ENCODE measurements around the gene PKNOX1. TPM values are rescaled to one million over a fixed set of nuclear protein-coding genes. Genes with fewer than 3 reads are reported as not detected.

PKNOX1 gene
- total RNA-seq, 1 experiment from 2014 or later: 15.0 TPM

DNA sequence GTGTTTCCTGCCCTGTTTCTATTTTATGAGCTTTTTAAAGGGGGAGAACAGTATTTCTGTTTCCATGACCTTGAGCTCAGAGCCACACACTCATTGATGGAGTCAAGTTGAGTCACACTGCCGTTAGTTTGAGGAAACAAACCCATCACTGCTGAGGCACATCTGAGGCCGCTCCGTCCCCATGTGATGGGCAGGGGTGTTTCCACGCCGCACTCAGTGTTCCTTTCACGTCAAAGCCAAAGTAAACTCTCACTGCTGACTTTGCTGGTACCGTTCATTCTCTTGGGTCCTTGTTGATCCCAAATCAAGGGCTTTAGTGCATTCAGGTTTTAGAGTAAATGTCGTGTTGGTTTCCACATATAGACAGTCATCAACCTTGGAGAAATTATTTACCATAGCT lies 48.8 kb downstream of the PKNOX1 start:
- no peaks in the 10 kb centered on the region for H3K9me3 Mint-ChIP-seq (ENCODE audit: unreplicated experiment)
- ChIA-PET CTCF (no interaction called here), POLR2A (no interaction called here)
- no peak overlapping the region for H3K27ac Mint-ChIP-seq (ENCODE audit: low read depth, unreplicated experiment)
- H3K36me3 Mint-ChIP-seq (ENCODE audit: insufficient read depth, unreplicated experiment): peaks cover 45% of the 10 kb centered on the region
- H3K4me3 Mint-ChIP-seq (ENCODE audit: unreplicated experiment): no peak overlapping the region
- no TSS peak for BruUV-seq (replicated peaks)
- H3K27me3 Mint-ChIP-seq (ENCODE audit: insufficient read depth, unreplicated experiment): no peaks in the 10 kb centered on the region
- TF ChIP-seq, protein P1, sequence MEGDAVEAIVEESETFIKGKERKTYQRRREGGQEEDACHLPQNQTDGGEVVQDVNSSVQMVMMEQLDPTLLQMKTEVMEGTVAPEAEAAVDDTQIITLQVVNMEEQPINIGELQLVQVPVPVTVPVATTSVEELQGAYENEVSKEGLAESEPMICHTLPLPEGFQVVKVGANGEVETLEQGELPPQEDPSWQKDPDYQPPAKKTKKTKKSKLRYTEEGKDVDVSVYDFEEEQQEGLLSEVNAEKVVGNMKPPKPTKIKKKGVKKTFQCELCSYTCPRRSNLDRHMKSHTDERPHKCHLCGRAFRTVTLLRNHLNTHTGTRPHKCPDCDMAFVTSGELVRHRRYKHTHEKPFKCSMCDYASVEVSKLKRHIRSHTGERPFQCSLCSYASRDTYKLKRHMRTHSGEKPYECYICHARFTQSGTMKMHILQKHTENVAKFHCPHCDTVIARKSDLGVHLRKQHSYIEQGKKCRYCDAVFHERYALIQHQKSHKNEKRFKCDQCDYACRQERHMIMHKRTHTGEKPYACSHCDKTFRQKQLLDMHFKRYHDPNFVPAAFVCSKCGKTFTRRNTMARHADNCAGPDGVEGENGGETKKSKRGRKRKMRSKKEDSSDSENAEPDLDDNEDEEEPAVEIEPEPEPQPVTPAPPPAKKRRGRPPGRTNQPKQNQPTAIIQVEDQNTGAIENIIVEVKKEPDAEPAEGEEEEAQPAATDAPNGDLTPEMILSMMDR (IDR thresholded peaks at IDR 0.05; ENCODE audit: unreplicated experiment): no peak
- no peak for DNase-seq (ENCODE audit: unreplicated experiment)
- no peaks in the 10 kb centered on the region for H3K4me1 Mint-ChIP-seq (ENCODE audit: insufficient read depth, unreplicated experiment)
- intact Hi-C loops (cut with micrococcal nuclease): no loop called here

DNA sequence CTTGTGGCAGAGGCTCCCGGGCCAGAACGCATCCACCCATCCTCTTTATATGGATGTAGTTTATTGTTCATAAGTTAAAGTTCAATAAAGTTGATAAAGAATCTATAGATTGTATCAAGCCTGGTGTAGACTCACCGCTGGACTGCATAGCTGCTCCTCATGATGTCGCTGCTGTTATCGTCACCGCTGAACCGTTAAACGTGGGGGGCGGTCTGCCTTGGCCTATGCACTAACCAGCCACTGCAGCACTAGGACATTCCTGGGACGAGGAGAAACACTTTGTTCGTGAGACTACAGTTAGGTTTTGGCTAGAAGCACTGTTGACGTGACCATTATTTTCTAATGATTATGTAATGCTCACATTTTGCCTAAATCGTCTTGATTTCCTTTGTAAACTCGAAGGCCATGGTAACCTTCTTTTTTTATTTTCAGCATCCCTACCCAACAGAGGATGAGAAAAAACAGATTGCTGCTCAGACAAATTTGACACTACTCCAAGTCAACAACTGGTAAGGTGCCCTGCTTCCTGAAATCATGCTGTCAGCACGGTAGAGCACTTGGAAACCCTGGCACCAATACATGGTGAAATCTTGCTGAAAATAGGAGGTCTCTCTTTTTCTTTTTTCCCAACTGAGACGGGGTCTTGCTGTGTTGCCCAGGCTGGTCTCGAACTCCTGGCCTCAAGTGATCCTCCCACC lies 50.2 kb downstream of the PKNOX1 start:
- Mint-ChIP-seq H3K9me3 (ENCODE audit: unreplicated experiment) (no peaks in the 10 kb centered on the region), H3K27ac (ENCODE audit: low read depth, unreplicated experiment) (no peak overlapping the region), H3K4me1 (ENCODE audit: insufficient read depth, unreplicated experiment) (no peaks in the 10 kb centered on the region), H3K27me3 (ENCODE audit: insufficient read depth, unreplicated experiment) (no peaks in the 10 kb centered on the region), H3K36me3 (ENCODE audit: insufficient read depth, unreplicated experiment) (peaks cover 49% of the 10 kb centered on the region), H3K4me3 (ENCODE audit: unreplicated experiment) (no peak overlapping the region)
- TF ChIP-seq, protein P1 (IDR thresholded peaks at IDR 0.05; ENCODE audit: unreplicated experiment): no peak
- ChIA-PET POLR2A (no interaction called here), CTCF (interaction anchor here (0.6 kb wide), 1 partner anchor 102 kb away, joined by 3 read pairs; no protein-coding TSS in a partner anchor)
- intact Hi-C loops (cut with micrococcal nuclease): no loop called here
- no TSS peak for BruUV-seq (replicated peaks)
- no peak for DNase-seq (ENCODE audit: unreplicated experiment)

DNA sequence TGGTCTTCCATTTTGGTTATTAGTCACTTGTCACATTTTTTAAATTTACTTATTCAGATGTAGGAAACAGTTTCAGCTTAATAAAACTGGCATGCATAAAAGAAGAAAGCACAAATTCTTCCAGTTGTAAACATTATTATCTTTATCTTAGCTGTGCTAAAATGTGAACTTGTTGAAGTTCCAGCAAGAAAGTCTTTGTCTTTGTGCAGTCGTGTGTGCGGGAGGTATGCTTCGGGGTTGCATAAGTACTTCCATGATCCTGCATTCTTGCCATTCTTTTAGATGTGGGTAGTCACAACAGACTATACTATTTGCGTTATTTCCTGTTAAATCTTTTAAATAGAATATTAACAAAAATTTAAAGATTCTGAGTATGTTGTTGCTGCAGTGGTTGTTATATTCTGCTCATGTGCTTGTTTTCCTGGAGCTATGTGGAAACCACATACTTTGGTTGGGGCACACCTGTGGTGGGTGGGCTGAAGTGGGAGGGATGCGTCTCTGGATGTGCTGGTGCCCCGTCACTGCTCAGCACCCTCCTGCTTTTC lies 51.3 kb downstream of the PKNOX1 start:
- BruUV-seq (replicated peaks): no TSS peak
- CTCF ChIA-PET: no interaction called here
- TF ChIP-seq, protein P1 (IDR thresholded peaks at IDR 0.05; ENCODE audit: unreplicated experiment): no peak
- Mint-ChIP-seq H3K4me3 (ENCODE audit: unreplicated experiment) (no peak overlapping the region), H3K9me3 (ENCODE audit: unreplicated experiment) (no peaks in the 10 kb centered on the region), H3K27ac (ENCODE audit: low read depth, unreplicated experiment) (no peak overlapping the region), H3K4me1 (ENCODE audit: insufficient read depth, unreplicated experiment) (no peaks in the 10 kb centered on the region), H3K36me3 (ENCODE audit: insufficient read depth, unreplicated experiment) (peaks cover 52% of the 10 kb centered on the region), H3K27me3 (ENCODE audit: insufficient read depth, unreplicated experiment) (no peaks in the 10 kb centered on the region)
- DNase-seq (ENCODE audit: unreplicated experiment): no peak
- POLR2A ChIA-PET: interaction anchor here (0.6 to 1.3 kb wide), 2 partner anchors 9 to 125 kb away, joined by 3 to 6 read pairs; no protein-coding TSS in a partner anchor
- intact Hi-C loops (cut with micrococcal nuclease): no loop called here

DNA sequence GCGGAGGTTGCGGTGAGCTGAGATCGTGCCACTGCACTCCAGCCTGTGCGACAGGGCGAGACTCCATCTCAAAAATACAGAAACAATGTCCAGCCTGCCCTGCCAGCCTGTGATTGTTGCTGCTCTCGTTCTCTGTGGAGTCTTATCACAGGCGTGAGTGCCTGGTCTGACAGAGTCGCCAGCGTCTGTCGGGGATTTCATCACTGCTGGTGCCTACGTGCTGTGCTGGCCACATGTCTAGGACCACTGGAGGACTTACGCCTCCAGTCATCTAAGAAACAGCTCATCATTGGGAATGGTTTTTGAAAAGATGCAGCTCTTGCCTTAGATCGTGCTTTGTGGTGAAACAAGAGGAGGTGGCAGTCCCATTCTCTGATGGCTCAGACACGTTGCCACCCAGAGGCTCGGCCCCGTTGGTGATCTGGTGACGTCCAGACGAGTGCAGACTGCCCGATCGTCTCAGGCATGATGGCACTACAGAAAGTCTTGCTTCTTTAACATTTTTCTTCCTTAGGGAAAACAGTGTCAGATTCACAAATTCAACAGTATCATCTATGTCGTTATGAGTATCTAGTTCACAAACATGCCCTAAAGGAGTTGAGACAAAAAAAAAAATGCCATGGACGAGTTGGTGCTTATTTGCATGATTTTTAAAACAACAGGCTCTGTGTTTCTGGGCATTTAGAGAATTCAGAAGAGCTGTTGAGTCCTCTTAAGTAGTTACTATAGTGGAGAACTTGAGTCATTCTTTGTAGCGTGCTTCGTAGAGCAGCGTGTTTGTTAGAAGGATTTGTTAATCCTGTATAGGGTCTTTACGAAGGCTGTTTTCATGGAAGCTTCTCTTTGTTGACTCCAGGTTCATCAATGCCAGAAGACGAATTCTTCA lies 53.7 kb downstream of the PKNOX1 start:
- no TSS peak for BruUV-seq (replicated peaks)
- Mint-ChIP-seq H3K9me3 (ENCODE audit: unreplicated experiment) (no peaks in the 10 kb centered on the region), H3K27me3 (ENCODE audit: insufficient read depth, unreplicated experiment) (no peaks in the 10 kb centered on the region), H3K4me1 (ENCODE audit: insufficient read depth, unreplicated experiment) (no peaks in the 10 kb centered on the region), H3K4me3 (ENCODE audit: unreplicated experiment) (no peak overlapping the region), H3K27ac (ENCODE audit: low read depth, unreplicated experiment) (no peak overlapping the region), H3K36me3 (ENCODE audit: insufficient read depth, unreplicated experiment) (peaks cover 57% of the 10 kb centered on the region)
- intact Hi-C loops (cut with micrococcal nuclease): no loop called here
- ChIA-PET CTCF (interaction anchor here (0.6 to 1.0 kb wide), 3 partner anchors 44 to 604 kb away, joined by 3 read pairs; no protein-coding TSS in a partner anchor), POLR2A (no interaction called here)
- no peak for DNase-seq (ENCODE audit: unreplicated experiment)
- TF ChIP-seq, protein P1 (IDR thresholded peaks at IDR 0.05; ENCODE audit: unreplicated experiment): no peak

Measured in MCF 10A (cell line).